Urothelium cell line (cell line): Measurements from ENCODE around the gene MCRS1.
"Not testable (repeated sequence)": the region's sequence is repeated elsewhere in the genome, so short reads cannot be mapped to it uniquely, and the experiment has no call there.

ENCODE experiments used
- DNase-seq: peaks from one replicate; pipeline ENCODE4 v3.0.0; 2011; ENCODE audit warnings: low spot score, mixed read lengths
- FAIRE-seq: peaks from 2 replicates; lab custom pipeline; 2011; peaks lifted over from hg19 to GRCh38; lab: Jason Lieb, UNC

The MCRS1 gene

DNA sequence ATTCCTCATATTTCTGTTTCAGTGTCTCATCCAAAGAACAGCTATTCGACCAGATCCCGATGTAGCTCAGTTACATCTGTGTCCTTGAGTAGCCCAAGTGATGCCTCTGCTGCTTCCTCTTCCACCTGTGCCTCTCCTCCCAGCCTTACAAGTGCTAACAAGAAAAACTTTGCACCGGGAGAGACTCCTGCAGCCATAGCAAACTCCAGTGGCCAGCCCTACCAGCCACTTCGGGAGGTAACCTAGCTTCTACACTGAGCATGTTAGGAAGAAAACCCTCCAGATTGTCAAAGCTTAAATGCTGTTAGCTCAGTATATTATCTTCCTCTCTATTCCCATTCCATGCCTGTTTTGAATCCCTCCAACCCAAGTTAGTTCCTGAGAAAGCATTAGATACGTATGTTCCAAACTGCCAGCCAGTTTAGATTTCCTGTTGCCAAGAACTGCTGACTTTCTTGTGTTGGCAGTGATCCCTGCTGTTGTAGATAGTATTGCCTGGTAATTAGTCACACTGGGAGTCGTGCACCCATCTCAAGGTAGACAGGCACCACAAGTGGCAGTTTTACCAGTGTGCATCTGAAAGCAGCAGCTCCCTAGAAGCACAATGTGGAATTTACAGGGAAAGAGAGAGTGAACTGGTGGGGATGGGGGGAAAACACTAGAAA lies 43.1 kb downstream of the MCRS1 start:
- no peak for DNase-seq
- FAIRE-seq: no peak

GRCh38 chr12:49521389-49521788 lies 46.6 kb downstream of the MCRS1 start:
- no peak for DNase-seq
- no peak for FAIRE-seq

DNA sequence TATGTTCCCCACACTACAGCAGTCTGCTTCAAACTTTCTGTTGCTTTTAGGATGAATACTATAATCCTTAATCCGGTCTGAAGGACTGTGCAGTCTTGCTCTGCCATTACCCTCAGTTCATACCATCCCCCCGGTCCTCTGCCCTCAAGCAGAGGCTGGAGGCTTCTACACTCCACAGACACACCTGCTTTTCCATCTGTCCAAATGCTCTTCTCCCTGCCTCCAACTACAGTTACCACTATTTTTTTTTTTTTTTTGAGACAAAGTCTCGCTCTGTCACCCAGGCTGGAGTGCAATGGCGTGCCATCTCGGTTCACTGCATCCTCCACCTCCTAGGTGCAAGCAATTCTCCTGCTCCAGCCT lies 48.4 kb downstream of the MCRS1 start:
- DNase-seq (no peak), FAIRE-seq (no peak)

DNA sequence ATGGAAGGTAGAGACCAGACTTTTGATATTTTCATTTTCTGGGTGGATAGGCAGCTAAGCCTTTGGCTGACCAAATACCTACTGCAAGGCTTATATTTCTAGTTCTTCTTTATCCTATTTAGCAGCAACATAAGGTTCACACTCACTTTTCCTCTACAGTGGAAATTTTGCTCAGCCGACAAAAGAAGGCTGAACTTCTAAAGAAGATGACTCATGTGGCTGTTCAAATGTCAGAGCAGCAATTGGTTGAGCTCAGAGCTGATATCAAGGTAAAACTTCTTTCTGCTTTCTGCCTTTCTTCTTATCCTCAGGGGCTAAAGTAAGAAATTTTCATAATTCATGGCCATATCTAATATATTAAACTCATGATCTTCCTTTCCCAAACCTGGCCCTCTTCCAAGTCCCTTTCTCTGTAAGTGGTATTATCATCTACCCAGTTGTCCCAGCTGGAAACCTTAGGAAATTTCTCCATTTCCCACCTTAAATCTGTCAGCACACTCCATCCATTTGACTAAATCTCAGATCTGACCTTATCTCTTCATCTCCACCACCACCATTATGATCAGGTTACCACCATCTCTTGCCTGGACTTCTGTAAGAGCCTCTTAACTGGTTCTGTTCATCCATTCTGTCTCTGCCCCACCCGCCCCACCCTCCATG lies 48.9 kb downstream of the MCRS1 start:
- DNase-seq: no peak
- FAIRE-seq: no peak

DNA sequence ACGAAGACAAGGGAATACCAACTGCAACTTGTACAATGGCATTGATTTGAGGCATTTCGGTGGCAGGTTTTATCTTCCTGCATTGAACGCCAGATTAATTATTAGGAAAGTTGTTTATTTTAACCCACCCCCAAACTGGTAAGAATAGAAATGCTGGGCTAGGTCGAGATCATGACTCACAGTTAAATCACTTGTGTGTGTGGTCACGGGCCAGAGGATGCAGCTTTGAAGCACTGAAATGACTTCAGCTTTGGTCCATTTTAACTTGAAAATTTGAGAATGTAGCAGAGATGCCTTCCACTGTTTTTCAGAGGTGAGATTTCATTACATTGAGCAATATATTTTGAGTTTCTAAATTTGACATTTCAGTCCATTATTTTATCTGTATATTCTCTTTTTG lies 52.7 kb downstream of the MCRS1 start:
- peak; percentile 60 for DNase-seq
- no peak for FAIRE-seq

- FAIRE-seq (no peak), DNase-seq (no peak)
These were observed 55.4 kb downstream of the MCRS1 start for GRCh38 chr12:49512546-49512945.

DNA sequence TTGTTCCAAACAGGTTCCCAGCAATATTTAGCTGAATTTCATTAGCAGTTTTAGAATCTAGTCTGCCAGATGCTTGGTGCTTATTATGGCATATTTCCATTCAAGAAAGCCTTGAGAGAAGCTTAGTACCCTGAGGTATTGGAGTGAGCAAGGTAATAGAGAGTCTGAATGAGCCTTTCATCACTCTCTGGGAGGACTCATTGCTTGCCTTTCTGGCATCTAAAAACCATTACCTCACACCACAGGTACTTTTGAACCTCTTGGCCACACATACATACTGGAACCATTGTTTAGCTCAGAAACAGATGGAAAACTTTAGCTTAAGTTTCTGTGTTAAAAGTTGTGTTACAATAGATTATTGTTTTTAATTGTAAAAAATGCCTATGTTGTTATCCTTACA lies 56.5 kb downstream of the MCRS1 start:
- FAIRE-seq (no peak), DNase-seq (no peak)

DNA sequence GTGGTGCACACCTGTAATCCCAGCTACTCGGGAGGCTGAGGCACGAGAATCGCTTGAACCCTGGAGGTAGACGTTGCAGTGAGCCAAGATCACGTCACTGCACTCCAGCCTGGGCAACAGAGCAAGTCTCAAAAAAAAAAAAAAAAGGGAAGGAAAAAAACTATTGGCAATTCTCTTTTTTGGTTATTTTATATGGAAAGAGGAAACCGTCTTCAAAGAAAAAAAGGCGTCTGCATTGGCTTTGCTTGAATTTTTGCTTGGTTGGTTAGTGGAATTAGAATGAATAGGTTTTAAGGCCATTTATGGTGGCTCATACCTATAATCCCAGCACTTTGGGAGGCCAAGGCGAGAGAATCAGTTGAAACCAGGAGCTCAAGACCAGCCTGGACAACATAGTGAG lies 58.3 kb downstream of the MCRS1 start:
- DNase-seq: not testable (repeated sequence)

More for the DNA sequence above, 58.3 kb downstream of the MCRS1 start:
- FAIRE-seq: not testable (repeated sequence)
